H9 (cell line): ENCODE data around the gene CUL2. TPM values are rescaled to one million over a fixed set of nuclear protein-coding genes. Genes with fewer than 3 reads are reported as not detected.

Source experiments
- DNase-seq: peaks from one replicate; pipeline ENCODE4 v3.0.0-alpha.2; 2017
- H2AFZ ChIP-seq: one replicate; pipeline ENCODE4 v1.6.1; 2013; ENCODE audit warnings: mild to moderate bottlenecking, low read length, control low read depth, moderate library complexity
- H2AK5ac ChIP-seq: 2 replicates; pipeline ENCODE4 v1.6.1; 2013; ENCODE audit warnings: low read length, control low read depth, mixed read lengths; ENCODE audit not compliant: insufficient read length
- H2BK120ac ChIP-seq: one replicate; pipeline ENCODE4 v1.6.1; 2013; ENCODE audit warnings: low read depth, mild to moderate bottlenecking, low read length, control low read depth, inconsistent platforms; ENCODE audit not compliant: poor library complexity, severe bottlenecking
- H2BK12ac ChIP-seq: 2 replicates; pipeline ENCODE4 v1.6.1; 2013; ENCODE audit warnings: low read length, control low read depth, mixed read lengths, low read depth; ENCODE audit not compliant: insufficient read length
- H2BK15ac ChIP-seq: 2 replicates; pipeline ENCODE4 v1.6.1; 2013; ENCODE audit warnings: low read depth, low read length, control low read depth
- H2BK20ac ChIP-seq: one replicate; pipeline ENCODE4 v1.6.1; 2013; ENCODE audit warnings: low read depth, mild to moderate bottlenecking, low read length, control low read depth, inconsistent platforms; ENCODE audit not compliant: poor library complexity, severe bottlenecking
- H2BK5ac ChIP-seq: 2 replicates; pipeline ENCODE4 v1.6.1; 2013; ENCODE audit warnings: low read length, control low read depth, mixed read lengths; ENCODE audit not compliant: insufficient read length
- H3K14ac ChIP-seq: 2 replicates; pipeline ENCODE4 v1.6.1; 2013; ENCODE audit warnings: low read length, control low read depth; ENCODE audit not compliant: insufficient read depth
- H3K18ac ChIP-seq: 2 replicates; pipeline ENCODE4 v1.6.1; 2013; ENCODE audit warnings: low read depth, mild to moderate bottlenecking, mixed read lengths, low read length, control low read depth; ENCODE audit not compliant: insufficient read length
- H3K23ac ChIP-seq: 2 replicates; pipeline ENCODE4 v1.6.1; 2013; ENCODE audit warnings: low read length, control low read depth, mixed read lengths, low read depth; ENCODE audit not compliant: insufficient read length
- H3K23me2 ChIP-seq: 2 replicates; pipeline ENCODE4 v1.6.1; 2013; ENCODE audit warnings: low read depth, mild to moderate bottlenecking, mixed read lengths, low read length, control low read depth; ENCODE audit not compliant: insufficient read length, poor library complexity, severe bottlenecking
- H3K27ac ChIP-seq: 2 replicates; pipeline ENCODE4 v1.5.1; 2013; ENCODE audit warnings: low read length, control low read depth, mixed read lengths, low read depth; ENCODE audit not compliant: insufficient read length
- H3K27me3 ChIP-seq: 2 replicates; pipeline ENCODE4 v1.6.1; 2013; ENCODE audit warnings: low read length, control low read depth, inconsistent platforms; ENCODE audit not compliant: insufficient read depth
- H3K4ac ChIP-seq: 2 replicates; pipeline ENCODE4 v1.6.1; 2013; ENCODE audit warnings: low read depth, mild to moderate bottlenecking, control low read depth, inconsistent platforms, low read length, moderate library complexity
- H3K4me1 ChIP-seq: 2 replicates; pipeline ENCODE4 v1.6.1; 2013; ENCODE audit warnings: low read length, control low read depth, inconsistent platforms; ENCODE audit not compliant: insufficient read depth
- H3K4me2 ChIP-seq: 2 replicates; pipeline ENCODE4 v1.6.1; 2013; ENCODE audit warnings: low read length, control low read depth, mixed read lengths; ENCODE audit not compliant: insufficient read length, insufficient read depth
- H3K56ac ChIP-seq: 2 replicates; pipeline ENCODE4 v1.6.1; 2013; ENCODE audit warnings: low read depth, mild to moderate bottlenecking, mixed read lengths, low read length, control low read depth; ENCODE audit not compliant: insufficient read length
- H3K79me1 ChIP-seq: 2 replicates; pipeline ENCODE4 v1.6.1; 2013; ENCODE audit warnings: low read depth, mild to moderate bottlenecking, moderate library complexity, low read length, control low read depth, inconsistent platforms; ENCODE audit not compliant: insufficient read depth, poor library complexity, severe bottlenecking
- H3K79me2 ChIP-seq: 2 replicates; pipeline ENCODE4 v1.6.1; 2013; ENCODE audit warnings: low read length, control low read depth, inconsistent platforms; ENCODE audit not compliant: insufficient read depth
- H3K9ac ChIP-seq: 2 replicates; pipeline ENCODE4 v1.6.1; 2013; ENCODE audit warnings: low read length, control low read depth, mixed read lengths; ENCODE audit not compliant: insufficient read length; ENCODE audit errors: extremely low read depth
- H3K9me3 ChIP-seq: one replicate; pipeline ENCODE4 v1.6.1; 2013; ENCODE audit warnings: low read depth, low read length, inconsistent platforms; ENCODE audit not compliant: control insufficient read depth
- H3T11ph ChIP-seq: one replicate; pipeline ENCODE4 v1.6.1; 2013; ENCODE audit warnings: mild to moderate bottlenecking, low read length, control low read depth, inconsistent platforms
- H4K20me1 ChIP-seq: one replicate; pipeline ENCODE4 v1.6.1; 2013; ENCODE audit not compliant: control insufficient read depth, insufficient read length, insufficient read depth
- H4K5ac ChIP-seq: 2 replicates; pipeline ENCODE4 v1.6.1; 2013; ENCODE audit warnings: low read depth, mild to moderate bottlenecking, mixed read lengths, low read length, control low read depth; ENCODE audit not compliant: insufficient read length
- H4K8ac ChIP-seq: replicated peaks from 2 replicates; pipeline ENCODE4 v1.6.1; 2013; ENCODE audit warnings: low read length, control low read depth, mixed read lengths, low read depth; ENCODE audit not compliant: insufficient read length
- H4K91ac ChIP-seq: 2 replicates; pipeline ENCODE4 v1.6.1; 2013; ENCODE audit warnings: low read depth, mild to moderate bottlenecking, moderate library complexity, mixed read lengths, low read length, control low read depth; ENCODE audit not compliant: insufficient read length
- H3K27ac Mint-ChIP-seq, 3 experiments: 2 replicates in 2 of 3; 3 replicates in 1 of 3; pipeline ENCODE4 v1.8.0; 2020 to 2021; ENCODE audit warnings: mixed read lengths in 3 of 3, mild to moderate bottlenecking in 1 of 3, moderate library complexity in 1 of 3
- H3K27me3 Mint-ChIP-seq: 2 replicates; pipeline ENCODE4 v1.8.0; 2021; ENCODE audit warnings: low read depth, mild to moderate bottlenecking, moderate library complexity, mixed read lengths
- H3K36me3 Mint-ChIP-seq, 3 experiments: 2 replicates in 2 of 3; 3 replicates in 1 of 3; pipeline ENCODE4 v1.8.0; 2020 to 2021; ENCODE audit warnings: low read depth in 3 of 3, mixed read lengths in 3 of 3; ENCODE audit not compliant: insufficient read depth in 1 of 3
- H3K4me1 Mint-ChIP-seq, 2 experiments: 2 replicates each; pipeline ENCODE4 v1.8.0; 2020; ENCODE audit warnings: mixed read lengths in 2 of 2
- H3K4me3 Mint-ChIP-seq, 2 experiments: 2 replicates in 1 of 2; 3 replicates in 1 of 2; pipeline ENCODE4 v1.8.0; 2020 to 2021; ENCODE audit warnings: mild to moderate bottlenecking in 2 of 2, mixed read lengths in 2 of 2, moderate library complexity in 1 of 2
- H3K9me3 Mint-ChIP-seq, 2 experiments: 2 replicates in 1 of 2; 3 replicates in 1 of 2; pipeline ENCODE4 v1.8.0; 2020; ENCODE audit warnings: mild to moderate bottlenecking in 2 of 2, mixed read lengths in 2 of 2, moderate library complexity in 1 of 2
- WGBS: extraction: QIAGEN DNeasy Blood & Tissue Kit; methylation state at CpG from one replicate; pipeline ENCODE4 v1.1.7; 2013; ENCODE audit warnings: missing lambda C conversion rate, low lambda C conversion rate, mixed read lengths; ENCODE audit not compliant: insufficient read length; ENCODE audit errors: extremely low coverage; 5-methylcytosine and 5-hydroxymethylcytosine counted together
- total RNA-seq: library from RNA; stranded (reverse); gene quantifications from 2 replicates; pipeline ENCODE4 v1.2.1, GENCODE V29; 2021
- TF ChIP-seq, protein P1 (sequence below): fragments of 200-600 bp; sonication (generic); conservative IDR thresholded peaks from 3 replicates; pipeline ENCODE4 v1.8.0; 2021; ENCODE audit warnings: antibody characterized with exemption, mild to moderate bottlenecking

Gene CUL2
- total RNA-seq, 1 experiment from 2014 or later = 43.3 TPM

DNA sequence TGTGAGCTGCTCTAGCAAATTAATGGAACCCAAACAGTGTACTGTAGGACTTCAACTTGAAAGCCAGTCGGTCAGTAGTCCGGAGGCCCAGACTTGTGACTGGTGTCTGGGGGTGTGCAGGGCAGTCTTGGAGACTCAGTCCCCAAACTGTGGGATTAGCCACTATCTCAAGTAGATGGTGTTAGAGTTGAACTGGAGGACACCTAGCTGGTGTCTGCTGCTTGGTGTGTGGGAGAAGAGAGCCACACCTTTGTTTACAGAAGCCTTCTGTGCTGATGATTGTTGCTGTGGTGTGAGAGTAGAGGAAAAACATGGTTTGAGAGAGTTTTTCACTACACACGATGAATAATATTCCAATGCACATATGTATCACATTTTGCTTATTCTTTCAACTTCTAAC is 47.4 kb downstream of the CUL2 start:
- peaks cover 1 to 34% (median 20%) of the 10 kb centered on the region in 3 experiments; a peak in 6 of 7 replicates for H3K36me3 Mint-ChIP-seq
- Histone ChIP-seq H3K23ac (no peak overlapping the region), H2BK5ac (no peak overlapping the region), H3T11ph (no peak overlapping the region), H2AFZ (no peak overlapping the region), H3K56ac (no peak overlapping the region), H4K91ac (no peak overlapping the region), H4K5ac (no peak overlapping the region), H2BK12ac (no peak overlapping the region), H4K20me1 (no peaks in the 10 kb centered on the region), H3K27ac (no peak overlapping the region), H3K14ac (no peak overlapping the region), H3K9ac (no peak overlapping the region), H3K79me2 (no peaks in the 10 kb centered on the region), H4K8ac (no peak overlapping the region), H2BK20ac (no peak overlapping the region), H2BK120ac (no peak overlapping the region), H3K4me2 (no peak overlapping the region), H3K4me1 (no peaks in the 10 kb centered on the region; the same call in 1 of the 2 replicates), H3K9me3 (no peaks in the 10 kb centered on the region), H3K4ac (no peak overlapping the region), H2AK5ac (no peak overlapping the region), H3K23me2 (no peaks in the 10 kb centered on the region), H3K27me3 (no peaks in the 10 kb centered on the region), H3K18ac (no peak overlapping the region), H2BK15ac (no peak overlapping the region), H3K79me1 (no peaks in the 10 kb centered on the region)
- H3K4me1 Mint-ChIP-seq = peaks cover 21 to 25% of the 10 kb centered on the region in 2 experiments
- H3K27ac Mint-ChIP-seq = peak overlapping the region in 2 of 3 experiments; percentile 7 to 8; a peak in 1 of 7 replicates
- no peak for DNase-seq
- no CpG with 5 or more reads among the region's 3 CpGs for WGBS
- no peaks in the 10 kb centered on the region for H3K9me3 Mint-ChIP-seq
- H3K4me3 Mint-ChIP-seq = no peak overlapping the region
- TF ChIP-seq, protein P1, sequence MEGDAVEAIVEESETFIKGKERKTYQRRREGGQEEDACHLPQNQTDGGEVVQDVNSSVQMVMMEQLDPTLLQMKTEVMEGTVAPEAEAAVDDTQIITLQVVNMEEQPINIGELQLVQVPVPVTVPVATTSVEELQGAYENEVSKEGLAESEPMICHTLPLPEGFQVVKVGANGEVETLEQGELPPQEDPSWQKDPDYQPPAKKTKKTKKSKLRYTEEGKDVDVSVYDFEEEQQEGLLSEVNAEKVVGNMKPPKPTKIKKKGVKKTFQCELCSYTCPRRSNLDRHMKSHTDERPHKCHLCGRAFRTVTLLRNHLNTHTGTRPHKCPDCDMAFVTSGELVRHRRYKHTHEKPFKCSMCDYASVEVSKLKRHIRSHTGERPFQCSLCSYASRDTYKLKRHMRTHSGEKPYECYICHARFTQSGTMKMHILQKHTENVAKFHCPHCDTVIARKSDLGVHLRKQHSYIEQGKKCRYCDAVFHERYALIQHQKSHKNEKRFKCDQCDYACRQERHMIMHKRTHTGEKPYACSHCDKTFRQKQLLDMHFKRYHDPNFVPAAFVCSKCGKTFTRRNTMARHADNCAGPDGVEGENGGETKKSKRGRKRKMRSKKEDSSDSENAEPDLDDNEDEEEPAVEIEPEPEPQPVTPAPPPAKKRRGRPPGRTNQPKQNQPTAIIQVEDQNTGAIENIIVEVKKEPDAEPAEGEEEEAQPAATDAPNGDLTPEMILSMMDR = no peak
- H3K27me3 Mint-ChIP-seq = no peaks in the 10 kb centered on the region
